HG02571 (cell line): ENCODE results near the gene DEFB129.
A peak's percentile ranks its signal among the peaks of the same experiment; 100 is the strongest.
"Not testable (repeated sequence)": the region's sequence is repeated elsewhere in the genome, so short reads cannot be mapped to it uniquely, and the experiment has no call there.

Experiments
- ATAC-seq: cut with Tn5 transposase; IDR thresholded peaks from one replicate; pipeline ENCODE4 v1.9.1; 2021; ENCODE audit warnings: mild to moderate bottlenecking, moderate library complexity; ENCODE audit not compliant: unreplicated experiment

The DEFB129 gene

DNA sequence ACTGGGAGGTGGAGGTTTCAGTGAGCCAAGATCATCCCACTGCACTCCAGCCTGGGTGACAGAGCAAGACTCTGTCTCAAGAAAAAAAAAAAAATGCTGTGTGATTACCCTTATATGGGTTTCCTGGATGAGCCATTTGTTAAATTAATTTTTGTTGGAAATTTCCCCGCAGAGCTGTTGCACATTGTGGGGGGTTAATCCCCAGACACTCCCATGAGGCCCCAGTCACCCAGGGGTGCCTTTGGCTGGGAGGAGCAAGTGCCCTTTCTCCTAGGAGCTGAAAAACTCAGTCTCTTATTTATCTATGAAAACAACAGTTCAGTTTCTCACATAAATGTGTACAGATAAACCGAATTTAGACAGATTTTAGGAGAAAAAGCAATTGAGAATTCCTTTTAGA is 25.7 kb downstream of the DEFB129 start:
- no peak for ATAC-seq

DNA sequence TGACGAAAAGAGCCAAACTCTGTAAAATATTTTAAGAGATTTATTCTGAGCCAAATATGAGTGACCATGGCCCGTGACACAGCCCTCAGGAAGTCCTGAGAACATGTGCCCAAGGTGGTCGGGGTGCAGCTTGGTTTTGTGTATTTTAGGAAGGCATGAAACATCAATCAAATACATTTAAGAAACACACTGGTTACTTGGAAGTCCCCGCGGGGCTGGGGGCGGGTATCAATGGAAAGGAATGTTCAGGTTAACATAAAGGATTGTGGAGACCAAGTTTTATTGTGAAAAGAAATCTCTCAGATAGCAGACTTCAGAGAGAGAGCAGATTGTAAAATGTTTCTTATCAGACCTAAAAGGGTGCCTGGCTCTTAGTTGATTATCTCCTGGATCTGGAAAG is 26.4 kb downstream of the DEFB129 start:
- ATAC-seq: not testable (repeated sequence)

GRCh38 chr20:257419-257818 is 30.4 kb downstream of the DEFB129 start, which contains the start of gene DEFB132:
TSS of gene DEFB132 (plus strand) at chr20:257724. CDS start at chr20:257779, 55 bp downstream.
- ATAC-seq: no peak

DNA sequence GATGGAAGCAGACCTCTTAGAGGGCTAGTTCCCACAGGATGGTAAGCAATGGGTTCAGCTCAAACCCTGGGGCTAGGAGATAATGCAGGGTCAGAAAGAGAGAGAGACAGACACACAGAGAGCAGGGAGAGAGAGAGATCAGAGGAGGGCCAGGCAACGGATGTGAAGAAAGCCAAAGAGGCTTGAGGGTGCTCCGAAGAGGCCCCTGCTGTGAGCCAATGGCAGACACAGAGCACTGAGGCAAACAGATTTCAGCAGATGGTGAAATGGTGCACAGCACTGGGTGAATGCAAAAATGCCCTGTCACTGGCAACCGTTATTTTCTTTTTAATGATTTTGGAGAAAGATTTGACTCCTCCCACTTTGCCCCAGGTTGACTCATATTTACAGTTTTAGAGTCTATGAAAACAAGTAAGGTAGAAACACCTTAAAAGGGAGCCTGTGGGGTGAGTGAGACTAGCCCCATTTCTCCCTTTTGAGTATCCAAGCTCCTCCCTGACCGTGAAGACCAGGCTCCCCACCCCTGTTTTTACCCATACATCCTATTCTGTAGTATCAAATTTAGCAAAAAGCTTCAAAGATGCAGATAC is 31.3 kb downstream of the DEFB129 start:
- no peak for ATAC-seq

GRCh38 chr20:258963-259362 is 31.9 kb downstream of the DEFB129 start:
- ATAC-seq: no peak

- ATAC-seq: no peak
Observed at GRCh38 chr20:259981-260380, 32.9 kb downstream of the DEFB129 start.

- ATAC-seq: no peak
Observed at GRCh38 chr20:263701-264100, 36.6 kb downstream of the DEFB129 start.

DNA sequence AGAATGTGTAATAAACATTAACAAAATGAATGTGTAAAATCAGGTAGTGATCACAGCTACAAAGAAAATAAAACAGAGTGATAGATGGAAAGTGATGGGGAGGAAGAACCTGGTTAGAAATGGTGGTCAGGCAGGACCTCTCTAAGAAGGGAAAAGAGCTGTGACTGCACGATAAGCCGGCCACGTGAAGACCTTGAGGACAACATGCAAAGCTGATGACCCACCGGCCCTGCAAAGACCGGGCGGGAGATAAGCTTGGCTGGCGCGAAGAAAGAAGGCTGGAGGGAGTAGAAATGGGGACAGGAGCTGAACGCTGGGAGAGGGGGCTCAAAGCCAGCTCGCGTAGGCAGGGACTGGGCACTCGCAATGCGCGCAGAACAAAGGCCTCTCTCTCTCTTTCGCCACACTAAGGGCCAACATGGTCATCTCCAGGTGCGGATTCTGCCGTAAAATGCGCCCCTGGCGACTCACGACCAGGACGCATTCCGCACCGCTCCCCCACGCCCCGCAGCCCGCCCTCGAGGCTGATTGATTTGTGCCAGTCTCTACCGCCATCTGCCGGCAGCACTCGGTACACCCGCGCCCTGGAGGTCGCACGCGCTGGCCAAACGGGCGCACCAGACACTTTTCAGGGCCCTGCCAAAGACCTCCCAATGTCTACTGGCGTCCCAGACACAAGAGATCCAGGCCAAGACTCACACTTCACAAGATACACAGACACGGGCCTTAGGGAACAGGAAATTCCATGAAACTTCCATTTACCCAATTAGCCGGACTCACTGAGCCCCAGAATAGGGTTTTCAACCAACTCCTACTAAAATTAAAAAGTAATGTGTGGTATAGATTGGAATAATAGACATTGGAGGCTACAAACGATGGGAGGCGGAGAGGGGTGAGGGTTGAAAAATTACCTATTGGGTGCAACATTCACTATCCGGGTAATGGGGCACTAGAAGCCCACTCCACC is 39.8 kb downstream of the DEFB129 start:
- ATAC-seq: peak; percentile 77

DNA sequence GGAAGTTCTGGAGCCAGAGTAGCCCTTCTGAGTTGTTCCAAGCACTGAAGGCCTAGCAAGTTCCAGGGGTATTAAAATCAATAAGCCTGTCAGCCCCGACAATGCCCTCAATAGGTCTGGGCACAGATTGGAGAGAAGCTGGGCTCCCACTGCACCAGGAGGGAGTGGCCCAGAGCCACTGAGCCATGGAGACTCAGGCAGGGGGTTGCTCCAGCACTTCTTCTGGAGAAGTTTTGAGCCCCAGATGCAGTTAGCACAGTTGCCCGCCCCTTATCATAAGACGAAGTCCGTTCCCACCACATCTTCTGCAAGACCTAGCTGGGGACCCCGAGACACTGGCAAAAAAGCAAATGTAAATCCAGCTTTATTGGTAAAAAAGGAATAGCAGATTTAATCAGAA is 43.5 kb downstream of the DEFB129 start:
- ATAC-seq: no peak

DNA sequence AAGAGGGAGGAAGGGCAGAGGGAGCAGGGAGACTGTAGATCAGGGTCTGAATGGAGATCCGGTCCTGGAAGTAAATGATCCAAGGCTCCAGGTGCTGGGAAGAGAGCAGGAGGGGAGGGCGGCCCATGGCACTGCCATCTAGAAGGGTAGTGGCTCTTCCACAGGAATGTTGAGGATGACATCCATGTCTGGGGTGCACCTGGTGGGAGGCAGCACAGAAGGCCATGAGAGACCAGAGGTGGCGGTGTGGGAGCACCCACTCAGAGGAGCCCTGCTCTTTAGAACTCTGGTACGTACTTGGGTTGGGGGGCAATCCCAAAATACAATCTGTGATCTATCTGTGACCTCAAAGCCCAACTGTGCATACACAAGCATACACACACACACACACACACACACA is 44.0 kb downstream of the DEFB129 start:
- no peak for ATAC-seq

GRCh38 chr20:271528-271927 is 44.5 kb downstream of the DEFB129 start:
- ATAC-seq: no peak

DNA sequence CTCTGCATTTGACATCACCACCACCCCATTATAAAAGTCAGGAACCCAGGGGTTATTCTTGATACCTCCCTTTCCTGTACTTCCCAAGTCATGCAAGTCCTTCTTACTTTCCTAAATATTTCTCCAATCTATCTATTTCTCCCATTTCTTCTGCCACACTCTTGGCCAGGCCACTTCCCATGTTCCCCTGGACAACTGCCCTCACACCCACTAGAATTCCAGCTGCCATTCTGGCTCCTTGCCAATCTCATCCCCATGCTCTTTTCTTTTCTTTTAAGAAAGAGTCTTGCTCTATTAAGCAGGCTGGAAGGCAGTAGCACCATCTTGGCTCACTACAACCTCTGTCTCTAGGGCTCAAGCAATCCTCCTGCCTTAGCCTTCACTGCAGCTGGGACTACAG is 45.7 kb downstream of the DEFB129 start:
- no peak for ATAC-seq

DNA sequence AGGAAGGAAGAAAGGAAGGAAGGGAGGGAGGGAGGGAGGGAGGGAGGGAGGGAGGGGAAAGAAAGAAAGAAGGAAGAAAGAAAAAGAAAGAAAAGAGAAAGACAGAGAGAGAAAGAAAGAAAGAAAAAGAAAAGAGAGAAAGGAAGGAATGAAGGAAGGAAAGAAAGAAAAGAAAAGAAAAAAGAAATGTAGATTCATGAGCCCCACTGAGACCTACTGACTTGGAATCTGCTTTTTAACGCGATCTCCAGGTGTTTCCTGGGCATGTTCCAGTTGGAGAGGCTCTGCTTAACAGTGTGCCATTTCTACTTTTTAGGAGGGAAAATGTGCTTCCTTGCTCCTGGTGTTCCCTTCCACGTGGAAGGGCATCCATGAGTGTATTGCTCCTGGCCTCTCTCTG is 46.8 kb downstream of the DEFB129 start:
- ATAC-seq: no peak

GRCh38 chr20:275791-276190 is 48.7 kb downstream of the DEFB129 start:
- no peak for ATAC-seq

DNA sequence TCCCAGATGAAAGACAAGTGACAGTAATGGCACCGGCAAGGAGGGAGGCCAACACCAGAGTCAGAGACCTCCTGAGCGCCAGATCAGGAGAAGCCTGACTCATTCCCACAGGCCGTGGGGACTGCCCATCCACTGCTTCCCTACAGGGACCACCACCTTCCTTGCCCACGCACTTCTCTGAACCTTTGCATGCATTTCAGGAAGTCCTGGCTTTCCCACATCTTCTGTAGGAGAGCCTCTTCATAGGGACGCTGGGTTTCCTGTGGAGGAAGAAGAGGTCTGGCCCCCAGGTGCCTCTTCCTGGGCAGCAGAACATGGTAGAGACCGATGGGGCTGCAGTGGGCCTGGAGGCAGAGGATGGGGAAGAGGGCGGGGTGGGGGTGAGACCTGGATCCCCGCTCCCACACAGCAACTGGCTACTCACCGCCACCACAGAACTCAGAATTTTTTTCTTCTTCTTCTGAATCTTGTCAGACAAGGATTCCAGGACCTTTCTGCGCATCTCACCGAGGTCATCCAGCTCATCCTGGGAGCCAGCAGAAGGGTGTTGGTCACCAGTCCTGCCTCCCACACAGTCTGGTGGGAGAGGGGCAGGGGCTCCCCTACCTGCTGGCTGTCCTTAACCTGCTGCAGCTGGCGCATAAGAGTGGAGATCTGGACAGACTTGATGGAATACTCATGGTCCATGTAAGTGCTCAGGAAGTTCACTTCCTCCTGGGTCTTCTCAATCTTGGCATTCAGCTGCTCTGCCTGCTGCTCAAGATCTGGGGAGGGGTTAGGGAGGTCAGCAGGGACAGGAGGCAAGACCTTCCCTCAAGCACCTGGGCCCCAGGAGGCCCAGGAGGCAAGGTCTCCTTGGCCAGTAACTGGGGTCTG is 49.8 kb downstream of the DEFB129 start:
- no peak for ATAC-seq

DNA sequence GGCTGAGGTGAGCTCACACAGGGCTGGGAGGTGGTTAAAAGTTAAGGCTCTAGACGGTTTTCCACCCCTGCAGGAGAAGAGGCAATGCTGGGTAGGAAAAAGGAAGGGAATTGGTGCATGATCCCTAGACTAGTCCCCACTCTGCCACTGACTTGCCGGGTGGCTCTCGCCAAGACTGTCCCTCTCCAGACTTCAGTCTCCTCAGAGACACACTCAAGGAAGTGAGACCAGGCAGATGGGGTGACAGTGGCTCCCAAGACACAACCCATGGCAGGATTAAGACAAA is 50.4 kb downstream of the DEFB129 start:
- no peak for ATAC-seq

- ATAC-seq: no peak
Observed at GRCh38 chr20:278181-278580, 51.1 kb downstream of the DEFB129 start.

- no peak for ATAC-seq
Observed at GRCh38 chr20:278607-279571, 51.8 kb downstream of the DEFB129 start.
